ENCODE measurements around the gene MYRF. TPM values are rescaled to one million over a fixed set of nuclear protein-coding genes. Genes with fewer than 3 reads are reported as not detected.

The MYRF gene
- total RNA-seq, 4 donors from 2014 or later, result 6.4 to 106 (median 12.7) TPM

DNA sequence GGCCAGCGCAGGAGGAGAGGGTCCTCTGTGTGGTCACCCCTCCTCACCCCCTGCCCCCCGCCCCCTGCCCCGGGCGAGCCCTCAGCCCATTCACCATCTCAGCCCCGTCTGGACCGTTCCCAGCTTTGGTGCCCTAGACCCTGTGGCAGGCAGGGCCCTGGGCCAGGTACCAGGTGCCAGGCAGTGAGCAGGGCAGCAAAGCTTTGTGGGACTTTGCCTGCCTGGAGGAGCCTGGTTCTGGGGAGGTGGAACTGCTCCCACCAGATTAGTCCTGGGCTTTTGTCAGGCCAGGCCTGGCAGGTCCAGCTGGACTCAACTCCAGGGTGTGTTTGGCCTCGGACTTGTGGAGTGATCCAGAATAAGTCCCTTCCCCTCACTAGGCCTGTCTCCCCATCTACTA, 13.7 kb upstream of the MYRF start:
- no peak overlapping the region for H3K27ac ChIP-seq
- no peaks in the 10 kb centered on the region for H3K27me3 ChIP-seq
- intact Hi-C loops (cut with DNase I; ENCODE audit: low total_unique reads), result no loop called here
- H3K36me3 ChIP-seq, result no peaks in the 10 kb centered on the region
- no peak for DNase-seq
- no peaks in the 10 kb centered on the region for H3K4me1 ChIP-seq
- TF ChIP-seq, protein P1, sequence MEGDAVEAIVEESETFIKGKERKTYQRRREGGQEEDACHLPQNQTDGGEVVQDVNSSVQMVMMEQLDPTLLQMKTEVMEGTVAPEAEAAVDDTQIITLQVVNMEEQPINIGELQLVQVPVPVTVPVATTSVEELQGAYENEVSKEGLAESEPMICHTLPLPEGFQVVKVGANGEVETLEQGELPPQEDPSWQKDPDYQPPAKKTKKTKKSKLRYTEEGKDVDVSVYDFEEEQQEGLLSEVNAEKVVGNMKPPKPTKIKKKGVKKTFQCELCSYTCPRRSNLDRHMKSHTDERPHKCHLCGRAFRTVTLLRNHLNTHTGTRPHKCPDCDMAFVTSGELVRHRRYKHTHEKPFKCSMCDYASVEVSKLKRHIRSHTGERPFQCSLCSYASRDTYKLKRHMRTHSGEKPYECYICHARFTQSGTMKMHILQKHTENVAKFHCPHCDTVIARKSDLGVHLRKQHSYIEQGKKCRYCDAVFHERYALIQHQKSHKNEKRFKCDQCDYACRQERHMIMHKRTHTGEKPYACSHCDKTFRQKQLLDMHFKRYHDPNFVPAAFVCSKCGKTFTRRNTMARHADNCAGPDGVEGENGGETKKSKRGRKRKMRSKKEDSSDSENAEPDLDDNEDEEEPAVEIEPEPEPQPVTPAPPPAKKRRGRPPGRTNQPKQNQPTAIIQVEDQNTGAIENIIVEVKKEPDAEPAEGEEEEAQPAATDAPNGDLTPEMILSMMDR (IDR thresholded peaks at IDR 0.05), result no peak
- no peak for TF ChIP-seq POLR2A (IDR thresholded peaks at IDR 0.05)
- H3K4me3 ChIP-seq, result no peak overlapping the region
- H3K9me3 ChIP-seq, result no peaks in the 10 kb centered on the region

DNA sequence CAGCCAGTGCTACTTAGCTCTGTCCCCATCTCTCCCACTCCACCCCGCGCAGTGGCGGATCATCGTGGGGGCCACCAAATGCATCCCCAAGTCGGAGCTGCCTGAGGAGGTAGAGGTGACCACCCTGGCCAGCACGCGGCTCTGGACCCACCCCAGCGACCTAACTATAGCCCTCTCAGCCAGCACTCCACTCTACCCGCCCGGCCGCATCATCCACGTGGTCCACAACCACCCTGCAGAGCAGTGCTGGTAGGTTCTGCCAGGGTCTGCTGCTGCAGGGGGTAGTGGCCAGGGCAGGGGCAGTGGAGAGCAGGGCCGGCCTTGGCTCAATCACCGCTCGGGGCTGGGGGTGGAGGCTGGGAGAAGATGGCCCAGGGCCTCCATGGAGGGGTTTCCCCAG, 13.0 kb upstream of the MYRF start:
- no peaks in the 10 kb centered on the region for H3K36me3 ChIP-seq
- DNase-seq, result no peak
- no peak overlapping the region for H3K27ac ChIP-seq
- no peaks in the 10 kb centered on the region for H3K27me3 ChIP-seq
- TF ChIP-seq, protein P1 (IDR thresholded peaks at IDR 0.05), result no peak
- no peak for TF ChIP-seq POLR2A (IDR thresholded peaks at IDR 0.05)
- H3K4me3 ChIP-seq, result no peak overlapping the region
- intact Hi-C loops (cut with DNase I; ENCODE audit: low total_unique reads), result no loop called here
- no peaks in the 10 kb centered on the region for H3K4me1 ChIP-seq
- no peaks in the 10 kb centered on the region for H3K9me3 ChIP-seq

GRCh38 chr11:61739966-61740365, 12.5 kb upstream of the MYRF start:
- H3K27ac ChIP-seq, result no peak overlapping the region
- no peaks in the 10 kb centered on the region for H3K36me3 ChIP-seq
- H3K9me3 ChIP-seq, result no peaks in the 10 kb centered on the region
- intact Hi-C loops (cut with DNase I; ENCODE audit: low total_unique reads), result no loop called here
- TF ChIP-seq, protein P1 (IDR thresholded peaks at IDR 0.05), result no peak
- TF ChIP-seq POLR2A (IDR thresholded peaks at IDR 0.05), result no peak
- H3K27me3 ChIP-seq, result no peaks in the 10 kb centered on the region
- no peaks in the 10 kb centered on the region for H3K4me1 ChIP-seq
- DNase-seq, result no peak
- no peak overlapping the region for H3K4me3 ChIP-seq

DNA sequence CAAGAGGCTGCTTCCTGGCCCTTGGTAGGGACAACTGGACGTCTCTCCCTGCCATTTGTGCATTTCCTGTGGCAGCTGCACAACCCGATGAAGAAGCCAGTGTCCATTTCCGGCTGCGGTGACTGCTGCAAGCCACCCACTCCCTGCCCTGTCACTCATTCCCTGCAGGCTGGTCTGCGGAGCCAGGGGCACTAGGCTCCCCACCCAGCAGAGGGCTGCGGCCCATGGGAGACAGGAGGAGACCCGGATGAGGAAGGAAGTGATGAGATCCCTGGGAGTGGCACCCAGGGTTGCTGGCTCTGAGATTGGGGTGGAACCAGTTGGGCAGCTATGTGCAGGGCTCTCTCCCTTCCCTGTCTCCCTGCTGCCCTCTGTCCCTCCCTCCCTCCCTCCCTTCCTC, 10.0 kb upstream of the MYRF start:
- H3K4me3 ChIP-seq, result no peak overlapping the region
- H3K9me3 ChIP-seq, result no peaks in the 10 kb centered on the region
- no peaks in the 10 kb centered on the region for H3K4me1 ChIP-seq
- intact Hi-C loops (cut with DNase I; ENCODE audit: low total_unique reads), result no loop called here
- no peak overlapping the region for H3K27ac ChIP-seq
- no peaks in the 10 kb centered on the region for H3K36me3 ChIP-seq
- no peak for DNase-seq
- no peaks in the 10 kb centered on the region for H3K27me3 ChIP-seq
- TF ChIP-seq, protein P1 (IDR thresholded peaks at IDR 0.05), result no peak
- TF ChIP-seq POLR2A (IDR thresholded peaks at IDR 0.05), result no peak

DNA sequence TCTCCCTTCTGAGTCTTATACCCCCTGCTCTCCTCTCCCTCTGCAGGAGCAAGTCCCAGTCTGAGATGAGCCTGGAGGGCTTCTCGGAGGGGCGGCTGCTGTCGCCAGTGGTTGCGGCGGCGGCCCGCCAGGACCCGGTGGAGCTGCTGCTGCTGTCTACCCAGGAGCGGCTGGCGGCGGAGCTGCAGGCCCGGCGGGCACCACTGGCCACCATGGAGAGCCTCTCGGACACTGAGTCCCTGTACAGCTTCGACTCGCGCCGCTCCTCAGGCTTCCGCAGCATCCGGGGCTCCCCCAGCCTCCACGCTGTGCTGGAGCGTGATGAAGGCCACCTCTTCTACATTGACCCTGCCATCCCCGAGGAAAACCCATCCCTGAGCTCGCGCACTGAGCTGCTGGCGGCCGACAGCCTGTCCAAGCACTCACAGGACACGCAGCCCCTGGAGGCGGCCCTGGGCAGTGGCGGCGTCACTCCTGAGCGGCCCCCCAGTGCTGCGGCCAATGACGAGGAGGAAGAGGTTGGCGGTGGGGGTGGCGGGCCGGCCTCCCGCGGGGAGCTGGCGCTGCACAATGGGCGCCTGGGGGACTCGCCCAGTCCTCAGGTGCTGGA, 8.8 kb upstream of the MYRF start:
- DNase-seq, result no peak
- TF ChIP-seq POLR2A (IDR thresholded peaks at IDR 0.05), result no peak
- H3K4me3 ChIP-seq, result no peak overlapping the region
- H3K27me3 ChIP-seq, result no peaks in the 10 kb centered on the region
- H3K27ac ChIP-seq, result no peak overlapping the region
- no peaks in the 10 kb centered on the region for H3K4me1 ChIP-seq
- intact Hi-C loops (cut with DNase I; ENCODE audit: low total_unique reads), result no loop called here
- no peaks in the 10 kb centered on the region for H3K36me3 ChIP-seq
- no peaks in the 10 kb centered on the region for H3K9me3 ChIP-seq

- Histone ChIP-seq H3K4me3 (no peak overlapping the region), H3K27me3 (no peaks in the 10 kb centered on the region), H3K9me3 (no peaks in the 10 kb centered on the region), H3K27ac (no peak overlapping the region), H3K36me3 (no peaks in the 10 kb centered on the region), H3K4me1 (no peaks in the 10 kb centered on the region)
- intact Hi-C loops (cut with DNase I; ENCODE audit: low total_unique reads), result no loop called here
- TF ChIP-seq, protein P1 (IDR thresholded peaks at IDR 0.05), result no peak
- no peak for TF ChIP-seq POLR2A (IDR thresholded peaks at IDR 0.05)
- no peak for DNase-seq
These were observed 8.3 kb upstream of the MYRF start for GRCh38 chr11:61744181-61744580.
